Stimulated activated naive CD8-positive, alpha-beta T cell treated with anti-CD3 and anti-CD28 coated beads, Interleukin-15, Interleukin-2, amounts not matched to agents 100 U/mL and 50 U/mL, for 24 hours (primary cell): ENCODE results near the gene NAALADL1.
"Not testable (repeated sequence)": the region's sequence is repeated elsewhere in the genome, so short reads cannot be mapped to it uniquely, and the experiment has no call there.

Source experiments
- ATAC-seq: fragments of 150-1000 bp; cut with Tn5 transposase; one replicate; pipeline ENCODE4 v1.10.0; 2021
- DNase-seq: peaks from one replicate; pipeline ENCODE4 v3.0.0; 2021

The NAALADL1 gene

GRCh38 chr11:65013888-65014725, 44.2 kb downstream of the NAALADL1 start, which contains the start of gene ARL2:
Gene ARL2, plus strand, starts transcription at chr11:65014160. Its CDS starts 48 bp downstream, at chr11:65014208.
- peak; percentile 80 for ATAC-seq
- peak; percentile 92 for DNase-seq

- DNase-seq (peak; percentile 93), ATAC-seq (peak; percentile 89)
Observed at GRCh38 chr11:65013130-65013887, 45.0 kb downstream of the NAALADL1 start.

- ATAC-seq (no peak), DNase-seq (no peak)
Observed at GRCh38 chr11:65008873-65009272, 49.5 kb downstream of the NAALADL1 start.

- DNase-seq (no peak), ATAC-seq (no peak)
Observed at GRCh38 chr11:65008016-65008415, 50.3 kb downstream of the NAALADL1 start.

GRCh38 chr11:65003968-65004367, 54.4 kb downstream of the NAALADL1 start:
- ATAC-seq, DNase-seq: not testable (repeated sequence)

GRCh38 chr11:65003282-65003681, 55.1 kb downstream of the NAALADL1 start:
- no peak for DNase-seq
- no peak for ATAC-seq

GRCh38 chr11:65002706-65003105, 55.6 kb downstream of the NAALADL1 start:
- DNase-seq (no peak), ATAC-seq (no peak)

GRCh38 chr11:64999478-64999877, 58.9 kb downstream of the NAALADL1 start:
- no peak for DNase-seq
- no peak for ATAC-seq

- no peak for ATAC-seq
- peak; percentile 14 for DNase-seq
Observed at GRCh38 chr11:64998690-64999431, 59.5 kb downstream of the NAALADL1 start.

GRCh38 chr11:64998141-64998540, 60.2 kb downstream of the NAALADL1 start:
- ATAC-seq = no peak
- no peak for DNase-seq

GRCh38 chr11:64996710-64997380, 61.5 kb downstream of the NAALADL1 start, which contains the start of gene BATF2:
Gene BATF2, minus strand, starts transcription at chr11:64996971. Its CDS starts 57 bp downstream, at chr11:64996914.
- DNase-seq = peak; percentile 16

GRCh38 chr11:64996327-64996709, 62.0 kb downstream of the NAALADL1 start:
- DNase-seq (no peak), ATAC-seq (no peak)

More at GRCh38 chr11:64996710-64997380, 61.5 kb downstream of the NAALADL1 start, which contains the start of gene BATF2:
- ATAC-seq = peak; percentile 19
